Measurements from ENCODE around the gene TRPV3. TPM values are rescaled to one million over a fixed set of nuclear protein-coding genes. Genes with fewer than 3 reads are reported as not detected.
A peak's percentile ranks its signal among the peaks of the same experiment; 100 is the strongest.

The TRPV3 gene
- total RNA-seq, 4 donors from 2014 or later: 21.8 to 33.2 (median 25.1) TPM

GRCh38 chr17:3533752-3534151 lies 23.9 kb downstream of the TRPV3 start:
- TF ChIP-seq POLR2A (IDR thresholded peaks at IDR 0.05): no peak
- TF ChIP-seq CTCF (IDR thresholded peaks at IDR 0.05): no peak
- no peak overlapping the region for H3K4me3 ChIP-seq (ENCODE audit: low read depth, poor library complexity, severe bottlenecking)
- intact Hi-C loops (cut with DNase I; ENCODE audit: low total_unique reads): no loop called here
- no peak for DNase-seq (ENCODE audit: low spot score in 2 of 2)
- 87 to 91% methylated on average over 5 of the region's 5 CpGs for WGBS, 2 donors

GRCh38 chr17:3532859-3533142 lies 24.8 kb downstream of the TRPV3 start:
- no peak for DNase-seq (ENCODE audit: low spot score in 2 of 2)
- H3K4me3 ChIP-seq (ENCODE audit: low read depth, poor library complexity, severe bottlenecking): no peak overlapping the region
- 92 to 94% methylated on average over 10 of the region's 10 CpGs for WGBS, 2 donors
- intact Hi-C loops (cut with DNase I; ENCODE audit: low total_unique reads): no loop called here
- no peak for TF ChIP-seq CTCF (IDR thresholded peaks at IDR 0.05)
- TF ChIP-seq POLR2A (IDR thresholded peaks at IDR 0.05): no peak

- 92 to 93% methylated on average over 35 to 36 of the region's 36 CpGs for WGBS, 2 donors
- TF ChIP-seq CTCF (IDR thresholded peaks at IDR 0.05) (no peak), POLR2A (IDR thresholded peaks at IDR 0.05) (no peak)
- no peak for DNase-seq (ENCODE audit: low spot score in 2 of 2)
- intact Hi-C loops (cut with DNase I; ENCODE audit: low total_unique reads): no loop called here
- H3K4me3 ChIP-seq (ENCODE audit: low read depth, poor library complexity, severe bottlenecking): no peak overlapping the region
Measured at GRCh38 chr17:3532106-3532858, 25.3 kb downstream of the TRPV3 start.

- TF ChIP-seq POLR2A (IDR thresholded peaks at IDR 0.05) (no peak), CTCF (IDR thresholded peaks at IDR 0.05) (no peak)
- DNase-seq (ENCODE audit: low spot score in 2 of 2): no peak
- WGBS, 2 donors: 78 to 82% methylated on average over 21 of the region's 21 CpGs
- H3K4me3 ChIP-seq (ENCODE audit: low read depth, poor library complexity, severe bottlenecking): no peak overlapping the region
- intact Hi-C loops (cut with DNase I; ENCODE audit: low total_unique reads): no loop called here
Measured at GRCh38 chr17:3531266-3532101, 26.1 kb downstream of the TRPV3 start.

- WGBS, 2 donors: 33 to 54% methylated on average over 30 to 31 of the region's 32 CpGs
- no peak for TF ChIP-seq POLR2A (IDR thresholded peaks at IDR 0.05)
- no peak for TF ChIP-seq CTCF (IDR thresholded peaks at IDR 0.05)
Measured at GRCh38 chr17:3529817-3530741, 27.5 kb downstream of the TRPV3 start.

More at GRCh38 chr17:3529817-3530741, 27.5 kb downstream of the TRPV3 start:
- intact Hi-C loops (cut with DNase I; ENCODE audit: low total_unique reads): no loop called here
- no peak overlapping the region for H3K4me3 ChIP-seq (ENCODE audit: low read depth, poor library complexity, severe bottlenecking)
- DNase-seq (ENCODE audit: low spot score in 2 of 2): peak in 1 of 2 donors; percentile 48

Data from lower leg skin (tissue), 4 donors.